Measurements from ENCODE around the gene NAB2.
"Not testable (repeated sequence)": the region's sequence is repeated elsewhere in the genome, so short reads cannot be mapped to it uniquely, and the experiment has no call there.

NAB2 gene

GRCh38 chr12:57116580-57117281 is 27.8 kb downstream of the NAB2 start:
- DNase-seq: no peak

GRCh38 chr12:57118711-57119271 is 29.9 kb downstream of the NAB2 start:
- DNase-seq: peak; percentile 66 to 73

GRCh38 chr12:57119294-57120085 is 30.6 kb downstream of the NAB2 start:
- DNase-seq: no peak

GRCh38 chr12:57120718-57121117 is 31.8 kb downstream of the NAB2 start:
- not testable (repeated sequence) for DNase-seq

GRCh38 chr12:57123813-57124212 is 34.9 kb downstream of the NAB2 start:
- DNase-seq: no peak

- DNase-seq: peak; percentile 64 to 96
These were observed 35.5 kb downstream of the NAB2 start for GRCh38 chr12:57124261-57124877.

- DNase-seq: no peak
These were observed 37.1 kb downstream of the NAB2 start for GRCh38 chr12:57126061-57126460.

GRCh38 chr12:57126561-57126960 is 37.6 kb downstream of the NAB2 start:
- DNase-seq: no peak

- DNase-seq: peak; percentile 47 to 54
These were observed 38.3 kb downstream of the NAB2 start for GRCh38 chr12:57127101-57127725.

- DNase-seq: peak; percentile 73 to 80
These were observed 39.0 kb downstream of the NAB2 start, which contains the start of gene LRP1 for GRCh38 chr12:57127726-57128518. Gene LRP1 (plus strand): TSS chr12:57128483. CDS start chr12:57128965, 482 bp downstream.

- no peak for DNase-seq
These were observed 39.8 kb downstream of the NAB2 start for GRCh38 chr12:57128519-57129247.

- no peak for DNase-seq
These were observed 40.5 kb downstream of the NAB2 start for GRCh38 chr12:57129321-57129842.

GRCh38 chr12:57129889-57130288 is 41.0 kb downstream of the NAB2 start:
- DNase-seq: peak; percentile 87

GRCh38 chr12:57130941-57131340 is 42.0 kb downstream of the NAB2 start:
- DNase-seq: no peak

GRCh38 chr12:57131896-57132744 is 43.2 kb downstream of the NAB2 start:
- DNase-seq: no peak

GRCh38 chr12:57133013-57133569 is 44.2 kb downstream of the NAB2 start:
- no peak for DNase-seq

- DNase-seq: no peak
These were observed 45.0 kb downstream of the NAB2 start for GRCh38 chr12:57133916-57134315.

- no peak for DNase-seq
These were observed 46.0 kb downstream of the NAB2 start for GRCh38 chr12:57134949-57135348.

- no peak for DNase-seq
These were observed 46.8 kb downstream of the NAB2 start for GRCh38 chr12:57135527-57136326.
